ENCODE data around the gene SHROOM1.
A peak's percentile ranks its signal among the peaks of the same experiment; 100 is the strongest.
"Not testable (repeated sequence)": the region's sequence is repeated elsewhere in the genome, so short reads cannot be mapped to it uniquely, and the experiment has no call there.

The SHROOM1 gene

DNA sequence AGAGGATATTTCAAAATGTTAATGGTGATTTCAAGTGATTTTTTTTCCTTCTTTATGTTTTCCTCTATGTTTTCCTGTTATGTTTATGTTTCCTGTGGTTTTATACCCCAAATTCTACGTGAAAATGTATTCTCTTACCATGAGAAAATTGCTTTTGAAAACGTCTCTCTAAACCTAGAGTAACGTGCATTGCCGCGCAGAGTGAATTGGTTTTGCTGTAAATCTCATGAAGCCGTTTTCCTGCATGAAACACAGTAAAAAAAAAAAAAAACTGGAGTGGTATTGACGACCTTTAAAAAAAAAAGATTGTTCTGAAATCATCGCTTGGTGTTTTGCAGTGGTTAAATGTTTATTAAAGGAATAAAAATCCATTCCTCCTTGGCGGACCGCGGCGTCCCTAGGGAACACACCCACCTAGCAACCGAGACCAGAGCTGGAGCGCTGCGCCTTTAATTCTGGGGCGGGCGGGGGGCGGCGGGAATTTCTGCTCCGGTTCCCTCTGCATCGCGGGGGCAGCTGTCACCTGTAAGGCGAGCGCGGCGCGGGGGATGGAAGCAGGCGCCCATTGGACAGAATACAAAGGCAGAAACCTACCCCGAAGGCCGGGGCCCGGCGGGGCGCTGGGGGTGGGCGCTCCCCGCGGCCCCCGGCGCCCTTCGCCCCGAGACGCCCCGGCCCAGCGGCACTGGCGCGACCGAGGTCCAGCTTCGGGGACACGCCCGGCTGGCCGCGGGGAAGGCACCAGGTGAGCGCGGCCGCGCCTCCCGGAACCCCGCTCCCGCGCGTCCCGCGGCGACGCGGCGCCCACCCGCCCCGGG, 17.5 kb downstream of the SHROOM1 start, which contains the start of gene SOWAHA:
Gene SOWAHA (plus strand): TSS at position 522 of the 818 bp plus-strand sequence. CDS start 320 bp downstream, outside the sequence.
- DNase-seq = peak; percentile 19
- in situ Hi-C loops (cut with MboI; ENCODE audit: low pct_unique_long_range_greater_than_20kb, low sequenced_read_pairs) = no loop called here

DNA sequence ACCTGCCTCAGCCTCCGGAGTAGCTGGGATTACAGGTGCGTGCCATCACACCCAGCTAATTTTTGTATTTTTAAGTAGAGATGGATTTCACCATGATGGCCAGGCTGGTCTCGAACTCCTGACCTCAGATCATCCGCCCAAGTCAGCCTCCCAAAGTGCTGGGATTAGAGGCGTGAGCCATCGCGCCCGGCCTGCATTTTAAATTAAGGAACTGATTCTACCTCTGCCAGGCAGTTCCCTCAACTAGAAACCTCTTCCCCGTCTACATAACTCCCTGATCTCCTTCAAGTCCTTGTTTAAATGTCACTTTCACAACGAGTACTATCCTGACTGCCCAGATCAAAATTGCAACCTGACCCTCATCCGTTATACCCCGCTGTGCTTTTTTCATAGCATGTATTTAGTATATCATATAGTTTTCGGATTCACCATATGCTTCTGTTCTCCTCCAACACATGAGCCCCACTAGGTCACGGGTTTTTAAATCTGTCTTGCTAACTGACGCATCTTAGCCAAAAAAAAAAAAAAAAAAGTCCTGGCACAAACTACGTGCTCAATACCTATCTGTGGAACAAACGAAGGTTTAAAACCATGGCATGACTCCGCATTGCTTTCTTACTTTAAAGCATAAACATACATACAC, 18.2 kb downstream of the SHROOM1 start:
- peak; percentile 30 for DNase-seq
- in situ Hi-C loops (cut with MboI; ENCODE audit: low pct_unique_long_range_greater_than_20kb, low sequenced_read_pairs) = no loop called here

GRCh38 chr5:132810605-132811004, 19.8 kb downstream of the SHROOM1 start:
- in situ Hi-C loops (cut with MboI; ENCODE audit: low pct_unique_long_range_greater_than_20kb, low sequenced_read_pairs) = no loop called here
- no peak for DNase-seq

GRCh38 chr5:132808866-132809265, 21.6 kb downstream of the SHROOM1 start:
- in situ Hi-C loops (cut with MboI; ENCODE audit: low pct_unique_long_range_greater_than_20kb, low sequenced_read_pairs) = no loop called here
- no peak for DNase-seq

DNA sequence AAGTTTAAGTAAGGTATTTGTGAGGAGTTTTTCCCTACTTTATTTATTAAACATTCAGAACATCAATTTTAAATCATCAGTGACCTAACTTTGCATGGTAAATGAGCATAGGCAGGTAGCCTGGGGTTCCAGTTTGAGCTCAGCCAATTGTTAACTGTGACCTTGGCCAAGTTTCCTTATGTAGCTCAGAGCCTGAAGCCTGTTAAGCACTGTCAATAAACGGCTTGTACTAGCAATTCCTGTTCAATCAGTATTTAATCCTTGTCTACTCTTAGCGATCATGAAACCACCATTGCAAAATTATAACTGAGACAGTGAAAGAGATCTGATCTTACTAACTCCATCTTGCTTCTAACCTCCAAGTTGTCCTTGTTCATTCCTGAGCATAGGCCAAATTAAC, 22.0 kb downstream of the SHROOM1 start:
- in situ Hi-C loops (cut with MboI; ENCODE audit: low pct_unique_long_range_greater_than_20kb, low sequenced_read_pairs) = no loop called here
- DNase-seq = no peak

DNA sequence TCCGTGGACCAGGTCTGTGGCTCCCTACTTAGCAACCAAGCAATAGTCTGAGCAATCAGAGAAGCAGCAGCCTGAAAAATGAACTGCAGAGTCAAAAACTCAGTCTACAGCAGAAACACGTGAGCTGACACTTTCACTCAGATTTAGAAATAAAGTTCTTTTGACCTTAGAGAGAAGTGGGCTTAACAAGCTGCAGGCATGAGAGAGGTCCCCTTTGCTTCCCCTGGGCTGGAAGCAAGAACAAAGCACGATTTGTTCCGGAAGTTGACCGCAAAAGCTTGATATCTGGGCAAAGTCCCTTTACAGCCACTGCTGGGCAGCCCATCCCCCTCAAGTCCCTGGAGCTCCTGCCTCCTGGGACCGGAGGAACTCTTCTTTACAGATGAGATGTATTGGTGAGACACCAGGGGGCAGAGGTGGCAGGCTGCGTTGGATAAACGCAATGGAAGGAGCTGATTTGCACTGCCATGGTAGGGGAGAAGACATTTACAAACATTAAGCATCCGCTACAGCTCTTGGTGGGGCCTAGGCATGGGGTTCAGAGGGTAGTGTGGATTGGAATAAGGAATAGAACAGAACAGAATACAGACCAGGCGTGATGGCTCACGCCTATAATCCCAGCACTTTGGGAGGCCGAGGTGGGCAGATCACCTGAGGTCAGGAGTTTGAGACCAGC, 23.1 kb downstream of the SHROOM1 start:
- in situ Hi-C loops (cut with MboI; ENCODE audit: low pct_unique_long_range_greater_than_20kb, low sequenced_read_pairs) = no loop called here
- peak; percentile 68 for DNase-seq

DNA sequence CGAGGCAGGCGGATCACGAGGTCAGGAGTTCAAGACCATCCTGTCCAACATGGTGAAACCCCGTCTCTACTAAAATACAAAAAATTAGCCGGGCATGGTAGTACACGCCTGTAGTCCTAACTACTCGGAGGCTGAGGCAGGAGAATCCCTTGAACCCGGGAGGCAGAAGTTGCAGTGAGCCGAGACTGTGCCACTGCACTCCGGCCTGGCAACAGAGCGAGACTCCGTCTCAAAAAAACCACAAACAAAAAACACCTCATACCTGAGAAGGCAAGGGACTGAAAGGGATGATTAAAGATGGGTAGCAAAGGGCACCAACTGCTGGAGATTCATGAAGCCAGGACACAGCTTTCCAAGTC, 23.7 kb downstream of the SHROOM1 start:
- DNase-seq; in situ Hi-C loops (cut with MboI; ENCODE audit: low pct_unique_long_range_greater_than_20kb, low sequenced_read_pairs): not testable (repeated sequence)

GRCh38 chr5:132805872-132806271, 24.6 kb downstream of the SHROOM1 start:
- DNase-seq; in situ Hi-C loops (cut with MboI; ENCODE audit: low pct_unique_long_range_greater_than_20kb, low sequenced_read_pairs): not testable (repeated sequence)

DNA sequence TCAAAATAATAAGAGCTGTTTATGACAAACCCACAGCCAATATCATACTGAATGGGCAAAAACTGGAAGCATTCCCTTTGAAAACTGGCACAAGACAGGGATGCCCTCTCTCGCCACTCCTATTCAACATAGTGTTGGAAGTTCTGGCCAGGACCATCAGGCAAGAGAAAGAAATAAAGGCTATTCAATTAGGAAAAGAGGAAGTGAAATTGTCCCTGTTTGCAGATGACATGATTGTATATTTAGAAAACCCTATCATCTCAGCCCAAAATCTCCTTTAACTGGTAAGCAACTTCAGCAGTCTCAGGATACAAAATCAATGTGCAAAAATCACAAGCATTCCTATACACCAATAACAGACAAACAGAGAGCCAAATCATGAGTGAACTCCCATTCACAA, 26.2 kb downstream of the SHROOM1 start:
- DNase-seq; in situ Hi-C loops (cut with MboI; ENCODE audit: low pct_unique_long_range_greater_than_20kb, low sequenced_read_pairs): not testable (repeated sequence)

DNA sequence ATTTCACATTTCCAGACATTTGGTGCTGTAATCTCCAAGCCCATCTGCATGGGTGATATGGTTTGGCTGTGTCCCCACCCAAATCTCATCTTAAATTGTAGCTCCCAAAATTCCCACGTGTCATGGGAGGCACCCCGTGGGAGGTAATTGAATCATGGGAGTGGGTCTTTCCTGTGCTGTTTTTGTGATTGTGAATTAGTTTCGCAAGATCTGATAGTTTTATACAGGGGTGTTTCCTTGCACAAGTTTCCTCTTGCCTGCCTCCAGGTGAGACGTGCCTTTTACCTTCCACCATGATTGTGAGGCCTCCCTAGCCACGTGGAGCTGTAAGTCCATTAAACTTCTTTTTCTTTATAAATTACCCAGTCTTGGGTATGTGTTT, 27.8 kb downstream of the SHROOM1 start:
- in situ Hi-C loops (cut with MboI; ENCODE audit: low pct_unique_long_range_greater_than_20kb, low sequenced_read_pairs); DNase-seq: not testable (repeated sequence)

DNA sequence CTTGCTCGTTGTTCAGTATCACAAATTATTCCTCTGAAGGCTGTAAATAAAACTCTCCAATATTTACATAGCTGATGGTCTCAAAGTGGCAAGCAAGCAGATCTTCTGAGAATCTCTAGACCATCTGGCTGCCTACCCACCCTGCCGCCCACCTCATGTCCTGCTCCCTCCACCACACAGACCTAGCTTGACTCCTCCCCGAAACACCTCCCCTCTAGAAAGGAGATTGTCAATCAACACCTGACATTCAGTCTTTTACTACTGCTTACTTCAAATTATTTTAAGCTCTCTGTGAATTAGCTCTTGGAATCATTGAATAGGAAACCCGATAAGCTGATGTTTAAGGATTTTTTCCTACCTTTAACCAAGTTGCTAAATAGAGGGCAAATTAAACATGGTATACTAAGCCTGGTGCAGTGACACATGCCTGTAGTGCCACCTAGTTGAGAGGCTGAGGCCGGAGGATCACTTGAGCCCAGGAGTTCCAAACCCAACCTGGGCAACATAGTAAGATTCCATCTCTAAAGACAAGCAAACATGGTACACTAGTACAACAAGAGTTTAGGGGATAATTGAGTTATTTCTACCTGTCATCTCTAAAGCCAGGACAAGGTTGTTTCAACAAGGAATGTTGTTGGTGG, 28.3 kb downstream of the SHROOM1 start:
- no peak for DNase-seq
- in situ Hi-C loops (cut with MboI; ENCODE audit: low pct_unique_long_range_greater_than_20kb, low sequenced_read_pairs) = no loop called here

GRCh38 chr5:132800545-132800944, 29.9 kb downstream of the SHROOM1 start:
- in situ Hi-C loops (cut with MboI; ENCODE audit: low pct_unique_long_range_greater_than_20kb, low sequenced_read_pairs) = no loop called here
- no peak for DNase-seq

- DNase-seq = no peak
- in situ Hi-C loops (cut with MboI; ENCODE audit: low pct_unique_long_range_greater_than_20kb, low sequenced_read_pairs) = no loop called here
Measured at GRCh38 chr5:132799392-132799791, 31.1 kb downstream of the SHROOM1 start.

DNA sequence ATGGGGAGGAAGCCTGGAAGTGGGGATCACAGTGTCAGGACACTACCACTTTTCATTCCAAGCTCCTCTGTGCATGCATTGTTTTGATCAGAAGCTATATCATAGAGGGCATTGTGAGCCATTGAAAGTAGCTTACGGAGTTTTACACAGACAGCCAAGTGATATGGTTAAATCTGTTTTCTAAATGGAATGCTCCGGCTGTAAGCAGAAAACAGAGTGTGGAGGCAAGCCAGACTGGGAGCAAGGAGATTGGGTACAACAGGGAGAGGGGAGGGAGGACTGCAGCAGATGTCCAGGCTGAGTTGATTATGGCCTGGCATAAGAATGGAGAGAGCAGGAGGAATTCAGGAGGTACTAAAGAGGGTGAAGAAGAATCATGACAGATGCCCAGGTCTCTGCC, 32.8 kb downstream of the SHROOM1 start:
- in situ Hi-C loops (cut with MboI; ENCODE audit: low pct_unique_long_range_greater_than_20kb, low sequenced_read_pairs) = no loop called here
- DNase-seq = no peak

DNA sequence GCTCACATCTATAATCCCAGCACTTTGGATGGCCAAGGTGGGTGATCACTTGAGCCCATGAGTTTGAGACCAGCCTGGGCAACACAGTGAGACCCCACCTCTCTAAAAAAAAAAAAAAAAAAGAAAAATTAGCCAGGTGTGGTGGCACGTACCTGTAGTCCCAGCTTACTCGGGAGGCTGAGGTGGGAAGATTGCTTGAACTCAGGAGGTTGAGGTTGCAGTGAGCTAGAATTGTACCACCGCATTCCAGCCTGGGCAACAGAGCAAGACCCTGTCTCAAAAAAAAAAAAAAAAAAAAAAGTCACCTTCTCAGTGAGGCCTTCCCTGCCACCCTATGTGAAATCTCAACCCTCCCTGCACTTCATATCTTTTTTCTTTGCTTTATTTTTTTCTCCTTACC, 39.4 kb downstream of the SHROOM1 start:
- in situ Hi-C loops (cut with MboI; ENCODE audit: low pct_unique_long_range_greater_than_20kb, low sequenced_read_pairs) = no loop called here
- DNase-seq = no peak

GRCh38 chr5:132790201-132790865, 40.1 kb downstream of the SHROOM1 start:
- no peak for DNase-seq
- in situ Hi-C loops (cut with MboI; ENCODE audit: low pct_unique_long_range_greater_than_20kb, low sequenced_read_pairs) = no loop called here

DNA sequence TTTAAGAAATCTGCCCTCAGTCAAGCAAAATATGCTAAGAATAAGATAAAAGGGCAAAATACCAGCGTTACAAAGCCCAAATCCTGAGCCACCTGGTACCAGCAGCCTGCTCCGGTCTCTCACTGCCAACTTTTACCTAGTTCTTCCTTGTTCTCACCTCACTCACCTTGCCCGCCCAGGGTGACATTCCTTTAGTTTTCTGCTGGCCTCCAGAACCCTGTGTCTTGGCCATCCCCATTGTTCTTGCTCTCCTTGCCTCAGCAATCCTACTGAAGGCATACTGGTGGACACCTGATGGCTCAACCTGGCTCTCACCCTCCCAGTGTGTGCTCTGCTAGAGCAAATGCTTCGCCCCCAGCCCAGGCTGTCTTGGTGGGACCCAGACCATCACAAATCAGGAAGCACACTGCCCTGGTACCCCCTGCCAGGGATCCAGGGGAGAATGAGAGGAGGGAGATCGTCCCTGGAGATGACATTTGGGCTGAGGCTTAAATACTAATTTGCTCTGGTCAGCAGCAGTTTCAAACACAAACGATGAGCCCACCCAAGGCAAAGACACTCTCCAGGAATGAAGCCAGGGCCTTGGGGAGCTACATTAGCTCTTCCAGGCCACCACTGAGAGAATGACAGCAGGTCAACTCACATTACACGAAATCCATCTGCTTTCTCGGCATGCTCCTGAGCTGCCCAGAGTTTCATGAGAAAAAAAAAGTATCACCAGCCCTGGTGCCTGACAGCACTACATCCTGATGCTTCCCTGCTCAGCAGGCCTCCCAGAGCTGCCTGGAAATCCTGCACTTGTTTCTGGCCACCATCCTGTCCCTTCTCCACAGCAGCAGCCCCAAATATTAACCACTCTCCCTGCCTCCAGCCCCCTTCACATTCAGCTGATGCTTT, 41.2 kb downstream of the SHROOM1 start:
- in situ Hi-C loops (cut with MboI; ENCODE audit: low pct_unique_long_range_greater_than_20kb, low sequenced_read_pairs) = no loop called here
- no peak for DNase-seq

- no peak for DNase-seq
- in situ Hi-C loops (cut with MboI; ENCODE audit: low pct_unique_long_range_greater_than_20kb, low sequenced_read_pairs) = no loop called here
Measured at GRCh38 chr5:132788508-132788907, 41.9 kb downstream of the SHROOM1 start.

All from KBM-7 (cell line).